Fibroblast of gingiva (primary cell): ENCODE results near the gene RNF214.
A peak's percentile ranks its signal among the peaks of the same experiment; 100 is the strongest.
"Not testable (repeated sequence)": the region's sequence is repeated elsewhere in the genome, so short reads cannot be mapped to it uniquely, and the experiment has no call there.

Experiments
- DNase-seq: peaks from one replicate; pipeline ENCODE4 v3.0.0-alpha.2; 2011; ENCODE audit warnings: low read depth

The RNF214 gene

GRCh38 chr11:117232092-117232878 is at the start of gene RNF214:
Gene RNF214, plus strand, starts transcription at chr11:117232671. Its CDS starts 1,602 bp downstream, at chr11:117234273.
- DNase-seq: peak; percentile 63

GRCh38 chr11:117183178-117183577 is 49.3 kb upstream of the RNF214 start:
- DNase-seq: not testable (repeated sequence)

GRCh38 chr11:117183724-117184349 is 48.6 kb upstream of the RNF214 start:
- DNase-seq: no peak

- DNase-seq: no peak
These were observed 46.6 kb upstream of the RNF214 start for GRCh38 chr11:117185736-117186430.

GRCh38 chr11:117186431-117186761 is 46.1 kb upstream of the RNF214 start:
- DNase-seq: no peak

- no peak for DNase-seq
These were observed 45.5 kb upstream of the RNF214 start for GRCh38 chr11:117187007-117187406.

- DNase-seq: no peak
These were observed 45.1 kb upstream of the RNF214 start for GRCh38 chr11:117187428-117187798.

GRCh38 chr11:117187799-117188481 is 44.5 kb upstream of the RNF214 start:
- DNase-seq: no peak

- DNase-seq: no peak
These were observed 43.8 kb upstream of the RNF214 start for GRCh38 chr11:117188620-117189081.

- DNase-seq: no peak
These were observed 43.1 kb upstream of the RNF214 start for GRCh38 chr11:117189191-117189940.

- no peak for DNase-seq
These were observed 42.4 kb upstream of the RNF214 start for GRCh38 chr11:117189941-117190544.

GRCh38 chr11:117191680-117192400 is 40.6 kb upstream of the RNF214 start:
- DNase-seq: no peak

- DNase-seq: no peak
These were observed 40.0 kb upstream of the RNF214 start for GRCh38 chr11:117192401-117192875.

- no peak for DNase-seq
These were observed 39.1 kb upstream of the RNF214 start for GRCh38 chr11:117193130-117194020.

GRCh38 chr11:117194267-117194666 is 38.2 kb upstream of the RNF214 start:
- DNase-seq: no peak

GRCh38 chr11:117195258-117195657 is 37.2 kb upstream of the RNF214 start:
- no peak for DNase-seq

GRCh38 chr11:117195761-117196160 is 36.7 kb upstream of the RNF214 start:
- DNase-seq: no peak

- no peak for DNase-seq
These were observed 35.5 kb upstream of the RNF214 start for GRCh38 chr11:117197006-117197405.
